Measurements from ENCODE around the gene FXYD5.

GRCh38 chr19:35202722-35203688, 48.5 kb downstream of the FXYD5 start:
- TF ChIP-seq, protein P1, sequence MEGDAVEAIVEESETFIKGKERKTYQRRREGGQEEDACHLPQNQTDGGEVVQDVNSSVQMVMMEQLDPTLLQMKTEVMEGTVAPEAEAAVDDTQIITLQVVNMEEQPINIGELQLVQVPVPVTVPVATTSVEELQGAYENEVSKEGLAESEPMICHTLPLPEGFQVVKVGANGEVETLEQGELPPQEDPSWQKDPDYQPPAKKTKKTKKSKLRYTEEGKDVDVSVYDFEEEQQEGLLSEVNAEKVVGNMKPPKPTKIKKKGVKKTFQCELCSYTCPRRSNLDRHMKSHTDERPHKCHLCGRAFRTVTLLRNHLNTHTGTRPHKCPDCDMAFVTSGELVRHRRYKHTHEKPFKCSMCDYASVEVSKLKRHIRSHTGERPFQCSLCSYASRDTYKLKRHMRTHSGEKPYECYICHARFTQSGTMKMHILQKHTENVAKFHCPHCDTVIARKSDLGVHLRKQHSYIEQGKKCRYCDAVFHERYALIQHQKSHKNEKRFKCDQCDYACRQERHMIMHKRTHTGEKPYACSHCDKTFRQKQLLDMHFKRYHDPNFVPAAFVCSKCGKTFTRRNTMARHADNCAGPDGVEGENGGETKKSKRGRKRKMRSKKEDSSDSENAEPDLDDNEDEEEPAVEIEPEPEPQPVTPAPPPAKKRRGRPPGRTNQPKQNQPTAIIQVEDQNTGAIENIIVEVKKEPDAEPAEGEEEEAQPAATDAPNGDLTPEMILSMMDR (IDR thresholded peaks at IDR 0.05 in 2 of 3, conservative IDR thresholded peaks at IDR 0.05 in 1 of 3; ENCODE audit: control insufficient read depth in 2 of 3, extremely low read depth in 1 of 3, insufficient read depth in 1 of 3, low read depth in 3 of 3, low read length in 3 of 3): no peak
- TF ChIP-seq MTA2 (IDR thresholded peaks at IDR 0.05; ENCODE audit: low read depth) (peak; percentile 83), CHD2 (IDR thresholded peaks at IDR 0.05; ENCODE audit: borderline replicate concordance, low read depth, low read length) (no peak), ETV6 (conservative IDR thresholded peaks at IDR 0.05 in 1 of 2, IDR thresholded peaks at IDR 0.05 in 1 of 2; ENCODE audit: borderline replicate concordance in 1 of 2, low read depth in 1 of 2) (no peak)

Data from GM12878 (cell line).